GM19455 (cell line): ENCODE measurements around the gene NIN.
"Not testable (repeated sequence)": the region's sequence is repeated elsewhere in the genome, so short reads cannot be mapped to it uniquely, and the experiment has no call there.

Experiments used
- ATAC-seq: cut with Tn5 transposase; IDR thresholded peaks from one replicate; pipeline ENCODE4 v1.9.1; 2021; ENCODE audit not compliant: unreplicated experiment

NIN gene

GRCh38 chr14:50728836-50729235, 102.1 kb downstream of the NIN start:
- no peak for ATAC-seq

GRCh38 chr14:50726372-50727107, 104.4 kb downstream of the NIN start:
- ATAC-seq: no peak

- ATAC-seq: no peak
These were observed 105.2 kb downstream of the NIN start for GRCh38 chr14:50725761-50726160.

GRCh38 chr14:50719911-50720759, 110.8 kb downstream of the NIN start:
- ATAC-seq: no peak

- no peak for ATAC-seq
These were observed 112.0 kb downstream of the NIN start for GRCh38 chr14:50718949-50719348.

GRCh38 chr14:50717811-50718210, 113.2 kb downstream of the NIN start:
- ATAC-seq: no peak

GRCh38 chr14:50714450-50715073, 116.4 kb downstream of the NIN start:
- no peak for ATAC-seq

- ATAC-seq: no peak
These were observed 119.9 kb downstream of the NIN start for GRCh38 chr14:50711043-50711442.

- ATAC-seq: no peak
These were observed 125.9 kb downstream of the NIN start for GRCh38 chr14:50705026-50705593.

- no peak for ATAC-seq
These were observed 126.4 kb downstream of the NIN start for GRCh38 chr14:50704454-50705010.

GRCh38 chr14:50697659-50698290, 133.2 kb downstream of the NIN start:
- no peak for ATAC-seq

- not testable (repeated sequence) for ATAC-seq
These were observed 136.7 kb downstream of the NIN start for GRCh38 chr14:50694260-50694659.

GRCh38 chr14:50688875-50689274, 142.1 kb downstream of the NIN start:
- ATAC-seq: no peak

- no peak for ATAC-seq
These were observed 151.3 kb downstream of the NIN start for GRCh38 chr14:50679674-50680073.

- ATAC-seq: no peak
These were observed 152.8 kb downstream of the NIN start for GRCh38 chr14:50678163-50678562.

GRCh38 chr14:50677527-50678063, 153.4 kb downstream of the NIN start:
- ATAC-seq: no peak

- no peak for ATAC-seq
These were observed 154.0 kb downstream of the NIN start for GRCh38 chr14:50676814-50677516.

GRCh38 chr14:50675597-50675996, 155.4 kb downstream of the NIN start:
- ATAC-seq: no peak

- ATAC-seq: no peak
These were observed 160.1 kb downstream of the NIN start for GRCh38 chr14:50670866-50671256.
